PC-3 (cell line): Measurements from ENCODE around the gene EIF4B.

ENCODE experiments used
- EZH2phosphoT487 ChIP-seq: fragments of 300-600 bp; sonication (generic); IDR thresholded peaks from 2 replicates; pipeline ENCODE4 v1.6.1; 2018; ENCODE audit warnings: mild to moderate bottlenecking, antibody characterized with exemption, low read length, borderline replicate concordance
- TF ChIP-seq, protein P1 (sequence below): fragments of 300-600 bp; sonication (generic); conservative IDR thresholded peaks from 2 replicates; pipeline ENCODE4 v1.5.1; 2017; ENCODE audit warnings: antibody characterized with exemption, low read depth, mild to moderate bottlenecking, low read length

DNA sequence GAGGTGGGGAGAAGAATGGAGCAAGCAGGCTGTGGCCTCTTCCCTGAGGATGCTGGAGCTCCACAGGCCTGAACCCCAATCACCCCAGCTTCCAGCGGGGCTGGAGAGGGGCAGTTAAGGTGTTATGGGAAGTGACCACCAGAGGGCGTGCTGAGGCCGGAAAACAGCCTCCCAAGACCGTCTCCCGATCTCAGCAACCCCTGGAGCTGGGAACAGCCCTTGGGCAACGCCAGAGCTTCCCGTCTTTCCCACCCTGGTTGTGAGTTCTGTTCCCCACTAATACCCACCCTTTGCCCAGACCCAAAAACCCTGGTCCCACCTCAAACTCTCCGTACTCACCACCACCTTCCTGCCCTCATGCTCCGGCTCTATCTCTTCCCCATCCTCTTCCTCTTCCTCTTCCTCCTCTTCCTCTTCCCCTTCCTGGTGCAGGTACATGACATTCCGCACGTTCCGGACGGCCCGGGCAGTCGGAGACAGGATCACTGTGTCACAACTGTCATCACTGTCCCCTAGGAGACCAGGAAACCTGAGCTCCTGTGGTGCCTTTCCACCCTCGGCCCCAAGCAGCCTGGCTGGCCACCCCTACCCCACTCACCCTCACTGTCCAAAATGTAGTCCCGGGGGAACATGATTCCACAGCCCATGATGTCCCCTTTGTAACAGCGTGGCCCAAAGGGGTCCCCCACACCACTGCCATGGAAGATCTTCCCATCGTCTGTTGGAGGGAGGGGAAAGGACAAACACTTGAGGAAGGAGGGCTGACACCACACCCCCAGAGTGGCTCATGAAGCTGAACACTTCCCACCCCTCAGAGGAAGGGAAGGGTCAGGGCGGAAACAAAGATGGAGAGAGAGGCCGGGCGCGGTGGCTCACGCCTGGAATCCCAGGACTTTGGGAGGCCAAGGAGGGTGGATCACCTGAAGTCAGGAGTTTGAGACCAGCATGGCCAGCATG, 60.0 kb downstream of the EIF4B start:
- TF ChIP-seq, protein P1, sequence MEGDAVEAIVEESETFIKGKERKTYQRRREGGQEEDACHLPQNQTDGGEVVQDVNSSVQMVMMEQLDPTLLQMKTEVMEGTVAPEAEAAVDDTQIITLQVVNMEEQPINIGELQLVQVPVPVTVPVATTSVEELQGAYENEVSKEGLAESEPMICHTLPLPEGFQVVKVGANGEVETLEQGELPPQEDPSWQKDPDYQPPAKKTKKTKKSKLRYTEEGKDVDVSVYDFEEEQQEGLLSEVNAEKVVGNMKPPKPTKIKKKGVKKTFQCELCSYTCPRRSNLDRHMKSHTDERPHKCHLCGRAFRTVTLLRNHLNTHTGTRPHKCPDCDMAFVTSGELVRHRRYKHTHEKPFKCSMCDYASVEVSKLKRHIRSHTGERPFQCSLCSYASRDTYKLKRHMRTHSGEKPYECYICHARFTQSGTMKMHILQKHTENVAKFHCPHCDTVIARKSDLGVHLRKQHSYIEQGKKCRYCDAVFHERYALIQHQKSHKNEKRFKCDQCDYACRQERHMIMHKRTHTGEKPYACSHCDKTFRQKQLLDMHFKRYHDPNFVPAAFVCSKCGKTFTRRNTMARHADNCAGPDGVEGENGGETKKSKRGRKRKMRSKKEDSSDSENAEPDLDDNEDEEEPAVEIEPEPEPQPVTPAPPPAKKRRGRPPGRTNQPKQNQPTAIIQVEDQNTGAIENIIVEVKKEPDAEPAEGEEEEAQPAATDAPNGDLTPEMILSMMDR: peak; percentile 89
- no peak for TF ChIP-seq EZH2phosphoT487
